ENCODE data around the gene BCKDHA.
"Not testable (repeated sequence)": the region's sequence is repeated elsewhere in the genome, so short reads cannot be mapped to it uniquely, and the experiment has no call there.

BCKDHA gene

DNA sequence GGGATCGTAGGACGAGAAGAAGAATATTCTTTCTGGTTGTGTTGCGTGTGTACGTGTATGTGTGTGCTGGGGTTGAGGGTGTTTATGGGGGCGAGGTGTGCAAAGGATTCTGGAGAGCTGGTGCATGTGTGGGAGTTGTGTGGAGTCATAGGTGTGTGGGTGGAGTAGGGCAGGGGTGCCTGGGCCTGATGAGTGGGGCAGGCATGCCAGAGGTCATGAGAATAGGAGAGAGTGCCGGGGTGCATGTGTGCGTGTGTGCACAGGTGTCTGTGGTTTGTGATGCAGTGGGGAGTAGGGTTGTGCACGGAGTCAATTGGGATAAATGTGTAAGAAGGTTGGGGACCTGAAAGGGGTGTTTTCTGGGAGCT lies 20.6 kb upstream of the BCKDHA start:
- H3K4me3 ChIP-seq (ENCODE audit: low read depth, low read length), result peak overlapping the region; percentile 45
- in situ Hi-C loops (cut with HindIII; ENCODE audit: low sequenced_read_pairs), result no loop called here
- no peak for DNase-seq (ENCODE audit: low read depth)
- TF ChIP-seq, protein P1, sequence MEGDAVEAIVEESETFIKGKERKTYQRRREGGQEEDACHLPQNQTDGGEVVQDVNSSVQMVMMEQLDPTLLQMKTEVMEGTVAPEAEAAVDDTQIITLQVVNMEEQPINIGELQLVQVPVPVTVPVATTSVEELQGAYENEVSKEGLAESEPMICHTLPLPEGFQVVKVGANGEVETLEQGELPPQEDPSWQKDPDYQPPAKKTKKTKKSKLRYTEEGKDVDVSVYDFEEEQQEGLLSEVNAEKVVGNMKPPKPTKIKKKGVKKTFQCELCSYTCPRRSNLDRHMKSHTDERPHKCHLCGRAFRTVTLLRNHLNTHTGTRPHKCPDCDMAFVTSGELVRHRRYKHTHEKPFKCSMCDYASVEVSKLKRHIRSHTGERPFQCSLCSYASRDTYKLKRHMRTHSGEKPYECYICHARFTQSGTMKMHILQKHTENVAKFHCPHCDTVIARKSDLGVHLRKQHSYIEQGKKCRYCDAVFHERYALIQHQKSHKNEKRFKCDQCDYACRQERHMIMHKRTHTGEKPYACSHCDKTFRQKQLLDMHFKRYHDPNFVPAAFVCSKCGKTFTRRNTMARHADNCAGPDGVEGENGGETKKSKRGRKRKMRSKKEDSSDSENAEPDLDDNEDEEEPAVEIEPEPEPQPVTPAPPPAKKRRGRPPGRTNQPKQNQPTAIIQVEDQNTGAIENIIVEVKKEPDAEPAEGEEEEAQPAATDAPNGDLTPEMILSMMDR (IDR thresholded peaks at IDR 0.05; ENCODE audit: low read depth, low read length, missing control alignments), result no peak

- no peak overlapping the region for H3K4me3 ChIP-seq (ENCODE audit: low read depth, low read length)
- no peak for DNase-seq (ENCODE audit: low read depth)
- in situ Hi-C loops (cut with HindIII; ENCODE audit: low sequenced_read_pairs), result no loop called here
- TF ChIP-seq, protein P1 (IDR thresholded peaks at IDR 0.05; ENCODE audit: low read depth, low read length, missing control alignments), result peak; percentile 33
These were observed 19.5 kb upstream of the BCKDHA start for GRCh38 chr19:41377977-41378709.

GRCh38 chr19:41381536-41381935 lies 16.1 kb upstream of the BCKDHA start:
- in situ Hi-C loops (cut with HindIII; ENCODE audit: low sequenced_read_pairs); DNase-seq (ENCODE audit: low read depth); H3K4me3 ChIP-seq (ENCODE audit: low read depth, low read length): not testable (repeated sequence)

DNA sequence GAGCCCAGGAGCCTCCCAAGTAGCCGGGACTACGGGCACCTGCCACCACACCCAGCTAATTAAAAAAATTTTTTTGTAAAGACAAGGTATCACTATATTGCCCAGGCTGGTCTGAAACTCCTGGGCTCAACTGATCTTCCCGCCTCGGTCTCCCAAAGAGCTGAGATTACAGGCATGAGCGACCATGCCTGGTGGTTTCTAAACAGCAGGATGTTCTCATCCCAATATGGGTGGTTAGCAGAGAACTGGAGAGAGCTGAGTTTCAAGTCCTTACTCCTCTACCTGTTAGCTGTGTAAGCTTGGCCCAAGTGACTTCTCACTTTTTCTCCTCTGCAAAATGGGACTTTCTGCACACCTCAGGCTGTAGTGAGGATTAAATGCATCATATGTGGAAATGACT lies 13.3 kb upstream of the BCKDHA start:
- H3K4me3 ChIP-seq (ENCODE audit: low read depth, low read length), result no peak overlapping the region
- TF ChIP-seq, protein P1 (IDR thresholded peaks at IDR 0.05; ENCODE audit: low read depth, low read length, missing control alignments), result no peak
- in situ Hi-C loops (cut with HindIII; ENCODE audit: low sequenced_read_pairs), result no loop called here
- DNase-seq (ENCODE audit: low read depth), result no peak

GRCh38 chr19:41386442-41386841 lies 11.2 kb upstream of the BCKDHA start:
- TF ChIP-seq, protein P1 (IDR thresholded peaks at IDR 0.05; ENCODE audit: low read depth, low read length, missing control alignments), result no peak
- no peak for DNase-seq (ENCODE audit: low read depth)
- in situ Hi-C loops (cut with HindIII; ENCODE audit: low sequenced_read_pairs), result no loop called here

DNA sequence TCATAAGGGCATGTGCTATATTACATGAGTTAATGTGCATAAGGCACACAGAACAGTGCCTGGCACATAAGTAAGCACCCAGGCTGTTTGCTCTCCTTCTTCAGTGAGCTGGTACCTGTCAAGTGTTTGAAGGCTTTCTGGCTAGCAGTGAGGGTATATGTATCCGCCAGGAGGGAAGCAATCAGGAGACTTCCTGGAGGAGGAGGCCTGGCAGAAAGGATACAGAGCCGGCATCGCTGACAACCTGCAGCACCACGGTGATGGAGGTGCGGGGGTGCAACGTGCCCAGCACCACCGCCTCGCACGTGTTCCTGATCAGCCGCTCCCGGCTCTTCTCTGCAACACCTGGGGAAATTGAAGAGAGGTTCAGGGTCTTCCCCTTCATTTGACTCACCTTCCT lies 6.0 kb upstream of the BCKDHA start:
- in situ Hi-C loops (cut with HindIII; ENCODE audit: low sequenced_read_pairs), result no loop called here
- no peak overlapping the region for H3K4me3 ChIP-seq (ENCODE audit: low read depth, low read length)
- DNase-seq (ENCODE audit: low read depth), result no peak
- TF ChIP-seq, protein P1 (IDR thresholded peaks at IDR 0.05; ENCODE audit: low read depth, low read length, missing control alignments), result no peak

More at GRCh38 chr19:41386442-41386841, 11.2 kb upstream of the BCKDHA start:
- no peak overlapping the region for H3K4me3 ChIP-seq (ENCODE audit: low read depth, low read length)

DNA sequence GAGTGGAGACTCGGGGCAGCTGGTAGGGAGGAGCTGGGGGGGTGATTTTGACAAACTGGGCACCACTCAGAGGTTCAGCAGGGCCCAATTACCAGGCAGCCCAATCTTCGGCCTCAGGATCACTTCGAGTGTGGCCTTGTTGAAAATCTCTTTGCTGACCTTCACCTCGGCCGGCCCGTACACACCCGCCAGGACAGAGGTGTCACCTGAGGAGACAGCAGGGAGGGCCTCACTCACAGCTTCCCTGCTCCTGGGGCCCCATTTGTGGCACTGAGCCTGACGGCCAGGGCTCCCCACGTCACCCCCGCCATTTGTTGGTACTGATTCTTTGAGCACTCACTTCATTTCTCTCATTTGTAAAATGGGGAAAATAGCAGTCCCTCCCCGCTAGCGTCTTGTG lies 4.8 kb upstream of the BCKDHA start:
- in situ Hi-C loops (cut with HindIII; ENCODE audit: low sequenced_read_pairs), result no loop called here
- no peak for DNase-seq (ENCODE audit: low read depth)
- TF ChIP-seq, protein P1 (IDR thresholded peaks at IDR 0.05; ENCODE audit: low read depth, low read length, missing control alignments), result no peak
- H3K4me3 ChIP-seq (ENCODE audit: low read depth, low read length), result no peak overlapping the region

All from astrocyte of the cerebellum (primary cell).